Measurements from ENCODE around the gene SAFB2. TPM values are rescaled to one million over a fixed set of nuclear protein-coding genes. Genes with fewer than 3 reads are reported as not detected.
"Not testable (repeated sequence)": the region's sequence is repeated elsewhere in the genome, so short reads cannot be mapped to it uniquely, and the experiment has no call there.

SAFB2 gene
- polyA plus RNA-seq, 5 donors = 71.8 to 106 (median 80.3) TPM

DNA sequence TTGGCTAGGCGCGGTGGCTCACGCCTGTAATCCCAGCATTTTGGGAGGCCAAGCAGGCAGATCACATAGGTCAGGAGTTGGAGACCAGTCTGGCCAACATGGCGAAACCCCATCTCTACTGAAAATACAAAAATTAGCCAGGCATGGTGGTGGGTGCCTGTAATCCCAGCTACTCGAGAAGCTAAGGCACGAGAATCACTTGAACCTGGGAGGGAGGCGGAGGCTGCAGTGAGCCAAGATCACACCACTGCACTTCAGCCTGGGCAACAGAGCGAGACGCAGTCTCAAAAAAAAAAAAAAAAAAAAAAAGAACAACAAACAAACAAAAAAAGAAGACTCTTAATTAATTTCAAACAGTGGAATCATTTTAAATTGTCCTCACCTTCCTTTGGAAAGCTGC is 13.8 kb downstream of the SAFB2 start:
- DNase-seq = not testable (repeated sequence)

DNA sequence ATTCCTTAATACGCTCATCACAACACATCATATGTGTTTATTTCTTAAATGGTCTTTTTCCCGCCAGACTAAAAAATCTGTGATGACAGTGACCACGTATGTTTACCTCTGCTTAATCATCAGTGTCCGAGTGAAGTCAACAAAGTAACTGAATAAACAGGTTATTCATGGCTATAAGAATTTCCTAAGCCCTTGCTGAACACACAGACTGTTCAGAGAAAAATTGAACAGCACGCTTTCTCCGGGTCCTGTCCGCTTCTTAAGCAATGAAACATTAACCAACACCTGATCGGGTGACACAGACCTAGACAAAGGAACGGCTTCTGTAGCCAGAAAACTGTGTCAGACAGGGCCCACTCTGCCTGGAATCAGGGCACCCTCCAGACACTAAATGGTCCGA is 14.3 kb downstream of the SAFB2 start:
- no peak for DNase-seq

DNA sequence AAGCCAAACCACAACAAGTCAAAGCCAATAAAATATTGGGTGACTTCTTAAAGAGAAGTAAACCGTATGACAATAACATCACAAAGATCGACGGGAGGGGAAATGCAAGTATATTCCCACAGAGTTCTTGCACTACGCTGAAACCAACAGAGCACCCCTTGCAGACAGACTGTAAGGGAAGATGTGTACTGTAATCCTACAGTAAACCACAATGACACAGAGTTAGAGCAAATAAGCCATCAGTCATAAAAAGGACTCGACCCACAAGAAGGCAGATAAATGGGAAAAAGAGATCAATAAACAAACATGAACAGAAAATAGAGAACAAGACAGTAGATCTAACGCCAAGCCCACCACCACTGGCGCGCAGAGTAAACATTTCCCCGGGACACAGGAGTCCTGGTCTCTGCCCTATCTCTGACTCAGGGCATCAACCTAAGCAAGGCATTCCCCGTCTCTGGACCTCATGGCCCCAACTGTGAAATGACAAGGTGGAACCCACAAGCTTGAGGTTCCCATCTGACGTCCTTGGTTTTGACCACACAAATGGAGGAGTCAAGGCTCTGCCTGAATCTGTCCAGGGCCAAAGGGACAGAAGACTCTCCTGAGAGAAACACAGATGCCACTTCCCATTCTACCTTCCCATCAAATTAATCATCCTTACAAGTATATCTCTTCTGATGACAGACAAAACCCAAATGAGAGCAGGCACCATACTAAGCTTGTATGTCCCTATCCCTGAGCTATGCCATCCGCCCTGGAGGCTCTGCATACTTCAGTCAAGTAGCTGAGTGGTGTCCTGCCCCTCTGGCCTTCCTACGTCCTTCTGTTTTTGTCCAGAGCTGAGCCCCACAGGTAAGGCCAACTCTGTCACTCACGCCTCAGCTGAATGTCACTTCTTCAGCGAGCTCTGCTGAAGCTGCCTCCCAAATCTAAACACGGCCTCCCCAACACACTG is 15.0 kb downstream of the SAFB2 start:
- no peak for DNase-seq

GRCh38 chr19:5605362-5605761 is 17.2 kb downstream of the SAFB2 start:
- no peak for DNase-seq

GRCh38 chr19:5603626-5604025 is 18.9 kb downstream of the SAFB2 start:
- DNase-seq = no peak

DNA sequence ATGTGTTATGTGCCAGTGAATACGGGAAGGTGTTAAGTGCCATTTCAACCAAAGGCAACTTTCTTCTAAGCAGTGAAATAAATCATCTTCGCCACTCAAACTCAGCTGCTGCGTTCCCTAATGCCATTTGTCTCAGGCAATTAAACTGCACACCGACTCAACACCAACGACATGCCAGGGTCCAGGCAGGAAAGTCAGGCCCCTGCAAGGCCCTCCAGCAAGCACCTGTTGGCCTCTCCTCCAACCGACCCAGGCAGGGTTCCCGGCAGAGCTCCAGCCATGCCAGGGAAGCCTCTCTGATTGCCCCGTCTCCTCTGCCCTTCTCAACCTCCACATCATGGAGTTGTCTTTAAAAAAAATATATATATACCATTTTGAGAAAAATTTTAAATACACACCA is 21.8 kb downstream of the SAFB2 start:
- no peak for DNase-seq

GRCh38 chr19:5595745-5596144 is 26.8 kb downstream of the SAFB2 start:
- DNase-seq = no peak

DNA sequence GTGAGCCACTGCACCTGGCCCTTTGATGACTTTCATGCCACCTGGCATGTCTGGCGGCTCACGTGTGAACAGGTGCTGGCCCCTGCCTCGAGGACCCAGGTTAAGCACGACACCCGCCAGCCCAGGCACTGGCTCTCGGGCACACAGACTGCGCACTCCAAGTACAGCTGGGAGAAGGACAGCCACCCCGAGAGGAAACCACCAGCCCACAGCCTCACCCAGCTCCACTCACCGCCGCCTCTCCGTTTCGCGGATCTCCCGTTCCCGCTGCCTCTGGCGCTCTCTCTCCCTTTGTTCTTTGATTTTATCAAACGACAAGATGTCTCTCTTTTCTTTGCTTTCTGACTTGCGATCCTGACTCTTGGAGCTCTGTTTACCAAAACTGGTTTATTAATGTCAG is 27.4 kb downstream of the SAFB2 start:
- no peak for DNase-seq

DNA sequence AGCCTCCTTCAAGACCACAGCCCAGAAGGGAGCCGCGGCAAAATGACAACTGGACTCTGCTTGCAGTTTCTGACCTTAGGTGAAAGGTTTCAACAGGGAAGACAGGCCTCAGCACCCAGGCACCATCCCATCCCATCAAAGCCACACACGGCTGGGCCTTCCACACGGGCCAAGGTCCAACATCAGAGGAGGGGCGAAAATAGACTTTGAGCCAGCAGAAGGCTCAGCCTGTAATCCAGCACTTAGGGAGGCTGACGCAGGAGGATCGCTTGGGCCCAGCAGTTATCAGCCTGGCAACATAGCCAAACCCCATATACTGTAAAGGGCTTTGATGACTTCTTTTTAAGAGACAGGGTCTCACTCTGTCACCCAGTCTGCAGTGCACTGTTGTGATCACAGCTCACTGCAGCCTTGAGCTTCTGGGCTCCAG is 28.0 kb downstream of the SAFB2 start:
- DNase-seq = no peak

DNA sequence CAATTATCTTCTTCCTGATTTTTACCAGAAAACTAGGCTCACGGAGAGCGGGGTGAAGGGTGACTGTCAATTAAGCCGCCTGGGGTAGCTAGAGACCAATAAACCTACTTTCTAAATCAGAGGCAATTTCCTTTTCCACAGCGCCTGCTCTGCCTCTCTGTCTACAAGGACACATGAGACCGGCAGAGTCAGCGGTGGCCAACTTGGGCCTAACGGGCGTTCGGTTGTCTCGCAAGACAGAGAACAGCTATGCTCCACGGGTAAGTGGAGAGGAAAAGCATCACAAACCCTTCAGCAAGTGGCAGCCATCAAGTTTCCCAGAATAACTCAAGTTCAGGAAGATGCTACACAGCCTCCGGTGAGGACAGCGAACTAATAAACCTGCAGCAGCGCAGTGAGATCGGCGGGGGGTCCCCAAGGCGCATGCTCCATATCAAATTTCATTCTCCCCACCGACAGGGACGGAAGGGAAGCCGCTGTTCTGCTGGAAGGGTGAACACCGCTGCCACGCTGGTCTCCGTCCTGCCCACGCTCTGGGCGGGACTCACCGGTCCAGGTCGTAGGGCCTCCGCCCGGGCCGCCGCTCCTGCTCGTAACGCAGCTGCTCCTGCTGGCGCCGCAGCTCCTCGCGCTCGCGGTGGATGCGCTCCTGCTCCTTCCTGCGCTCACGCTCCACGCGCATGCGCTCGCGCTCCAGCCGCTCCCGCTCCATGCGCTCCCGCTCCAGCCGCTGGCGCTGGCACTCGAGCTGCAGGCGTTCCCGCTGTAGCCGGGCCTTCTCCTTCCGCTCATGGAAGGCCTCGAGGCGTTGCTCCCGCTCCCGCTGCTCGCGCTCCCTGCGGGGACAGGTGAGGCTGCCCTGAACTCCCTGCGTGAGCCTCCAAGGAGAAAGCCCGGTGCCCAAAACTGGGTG is 29.0 kb downstream of the SAFB2 start:
- DNase-seq = no peak

- DNase-seq = no peak
These were observed 29.8 kb downstream of the SAFB2 start for GRCh38 chr19:5592531-5593342.

DNA sequence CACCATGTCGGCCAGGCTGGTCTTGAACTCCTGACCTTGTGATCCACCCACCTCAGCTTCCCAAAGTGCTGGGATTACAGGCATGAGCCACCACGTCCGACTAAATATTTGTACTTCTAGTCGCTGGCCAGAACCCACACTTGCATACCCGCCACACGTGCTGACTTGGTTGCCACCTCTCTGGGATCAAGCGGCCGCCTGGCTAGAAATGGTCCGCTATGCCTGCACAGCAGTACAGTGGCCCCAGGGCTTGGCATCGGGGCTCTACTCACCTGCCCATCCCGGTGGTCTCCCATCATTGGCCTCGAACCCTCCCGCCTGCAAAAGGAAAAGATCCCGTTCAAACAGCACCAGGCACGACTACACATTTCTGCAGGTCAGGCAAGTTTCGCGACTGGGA is 31.1 kb downstream of the SAFB2 start:
- DNase-seq = no peak

DNA sequence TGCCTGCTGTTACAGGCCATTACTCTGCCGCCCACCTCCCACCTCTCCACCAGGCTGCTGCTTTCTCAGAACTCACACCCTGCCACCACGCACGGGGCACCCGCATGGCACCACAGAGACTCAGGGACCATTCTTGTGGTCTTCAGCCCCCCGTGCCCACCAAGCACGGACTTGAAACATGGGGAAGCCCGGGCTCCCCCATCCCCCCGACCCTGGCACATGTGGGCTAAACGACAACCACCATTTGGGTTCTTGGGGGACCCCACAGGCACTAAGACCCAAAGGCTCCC is 31.8 kb downstream of the SAFB2 start:
- DNase-seq = no peak

- no peak for DNase-seq
These were observed 32.3 kb downstream of the SAFB2 start for GRCh38 chr19:5590151-5590864.

DNA sequence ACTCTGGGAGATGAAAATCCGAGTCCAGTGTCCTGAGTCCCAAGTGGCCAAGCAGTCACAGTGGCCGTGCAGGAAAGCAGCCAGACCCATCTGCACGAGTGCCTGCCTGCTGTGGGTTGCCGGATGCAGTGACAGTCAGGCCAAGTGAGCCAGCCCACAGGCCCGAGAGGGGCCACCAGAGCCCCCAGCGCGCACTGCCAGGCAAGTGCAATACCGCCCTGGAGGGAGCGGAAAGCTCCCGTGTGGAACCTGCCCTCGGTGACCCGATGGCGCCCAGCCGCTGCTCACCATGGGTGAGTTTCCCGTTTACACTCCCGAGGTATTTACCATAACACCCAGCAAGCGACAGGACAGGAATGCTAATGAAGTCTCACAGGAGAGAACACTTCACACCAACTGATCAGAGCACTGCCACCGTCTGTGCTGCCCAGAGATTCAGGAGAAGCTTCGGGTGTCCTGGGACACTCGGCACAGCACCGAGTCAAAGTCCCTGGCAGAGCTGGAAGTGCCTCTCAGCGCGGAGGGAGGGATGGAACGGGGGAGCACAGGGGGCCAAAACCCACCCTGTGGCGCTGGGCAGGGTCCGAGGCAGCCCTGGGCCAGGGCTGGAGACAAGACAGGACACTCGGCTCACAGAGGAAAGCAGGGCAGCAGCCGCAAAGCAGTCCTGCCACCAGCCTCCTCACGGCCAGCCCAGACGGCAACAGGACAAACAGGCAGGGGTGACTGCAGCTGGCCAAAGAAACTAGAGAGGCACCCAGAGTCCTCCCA is 33.5 kb downstream of the SAFB2 start:
- no peak for DNase-seq

- no peak for DNase-seq
These were observed 34.1 kb downstream of the SAFB2 start for GRCh38 chr19:5588441-5588840.

- no peak for DNase-seq
These were observed 34.9 kb downstream of the SAFB2 start for GRCh38 chr19:5587661-5588060.

- no peak for DNase-seq
These were observed 35.5 kb downstream of the SAFB2 start for GRCh38 chr19:5587071-5587455.

GRCh38 chr19:5586300-5587070 is 36.1 kb downstream of the SAFB2 start:
- no peak for DNase-seq

Measured in right lung (tissue), 5 donors.